ENCODE results near the gene EPHB3.
A peak's percentile ranks its signal among the peaks of the same experiment; 100 is the strongest.

The EPHB3 gene

DNA sequence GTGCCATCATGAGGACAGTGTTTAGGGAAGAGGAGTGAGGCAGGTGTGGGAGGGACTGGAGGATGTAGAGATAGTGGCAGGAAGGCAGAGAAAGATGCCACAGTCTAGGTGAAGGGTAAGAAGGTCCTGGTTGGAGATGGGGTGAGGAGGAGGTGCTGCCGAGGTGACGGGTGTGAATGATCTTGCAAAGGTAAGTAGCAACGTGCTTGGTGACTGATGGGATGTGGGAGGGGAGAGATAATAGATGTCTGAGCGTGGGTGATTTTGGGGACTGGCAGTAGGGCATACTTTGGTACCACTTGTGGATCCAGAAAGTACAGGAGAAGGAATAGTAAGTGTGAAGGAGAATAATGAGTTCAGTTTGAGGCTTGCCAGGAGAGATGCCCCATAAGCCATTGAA is 27.2 kb downstream of the EPHB3 start:
- DNase-seq (ENCODE audit: low read depth), result no peak
- TF ChIP-seq, protein P1, sequence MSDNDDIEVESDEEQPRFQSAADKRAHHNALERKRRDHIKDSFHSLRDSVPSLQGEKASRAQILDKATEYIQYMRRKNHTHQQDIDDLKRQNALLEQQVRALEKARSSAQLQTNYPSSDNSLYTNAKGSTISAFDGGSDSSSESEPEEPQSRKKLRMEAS (IDR thresholded peaks at IDR 0.05; ENCODE audit: low read depth, low read length), result no peak
- TF ChIP-seq, protein P2, sequence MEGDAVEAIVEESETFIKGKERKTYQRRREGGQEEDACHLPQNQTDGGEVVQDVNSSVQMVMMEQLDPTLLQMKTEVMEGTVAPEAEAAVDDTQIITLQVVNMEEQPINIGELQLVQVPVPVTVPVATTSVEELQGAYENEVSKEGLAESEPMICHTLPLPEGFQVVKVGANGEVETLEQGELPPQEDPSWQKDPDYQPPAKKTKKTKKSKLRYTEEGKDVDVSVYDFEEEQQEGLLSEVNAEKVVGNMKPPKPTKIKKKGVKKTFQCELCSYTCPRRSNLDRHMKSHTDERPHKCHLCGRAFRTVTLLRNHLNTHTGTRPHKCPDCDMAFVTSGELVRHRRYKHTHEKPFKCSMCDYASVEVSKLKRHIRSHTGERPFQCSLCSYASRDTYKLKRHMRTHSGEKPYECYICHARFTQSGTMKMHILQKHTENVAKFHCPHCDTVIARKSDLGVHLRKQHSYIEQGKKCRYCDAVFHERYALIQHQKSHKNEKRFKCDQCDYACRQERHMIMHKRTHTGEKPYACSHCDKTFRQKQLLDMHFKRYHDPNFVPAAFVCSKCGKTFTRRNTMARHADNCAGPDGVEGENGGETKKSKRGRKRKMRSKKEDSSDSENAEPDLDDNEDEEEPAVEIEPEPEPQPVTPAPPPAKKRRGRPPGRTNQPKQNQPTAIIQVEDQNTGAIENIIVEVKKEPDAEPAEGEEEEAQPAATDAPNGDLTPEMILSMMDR (IDR thresholded peaks at IDR 0.05; ENCODE audit: low read depth, low read length), result no peak
- TF ChIP-seq POLR2A (IDR thresholded peaks at IDR 0.05; ENCODE audit: extremely low read depth, insufficient read length), result no peak
- TF ChIP-seq MYC (IDR thresholded peaks at IDR 0.05; ENCODE audit: low read depth, low read length), result no peak
- H3K4me3 ChIP-seq (ENCODE audit: low read depth, low read length), result no peak overlapping the region

GRCh38 chr3:184590795-184591194 is 29.2 kb downstream of the EPHB3 start:
- TF ChIP-seq, protein P1 (IDR thresholded peaks at IDR 0.05; ENCODE audit: low read depth, low read length), result no peak
- TF ChIP-seq, protein P2 (IDR thresholded peaks at IDR 0.05; ENCODE audit: low read depth, low read length), result no peak
- no peak overlapping the region for H3K4me3 ChIP-seq (ENCODE audit: low read depth, low read length)
- DNase-seq (ENCODE audit: low read depth), result peak; percentile 64

DNA sequence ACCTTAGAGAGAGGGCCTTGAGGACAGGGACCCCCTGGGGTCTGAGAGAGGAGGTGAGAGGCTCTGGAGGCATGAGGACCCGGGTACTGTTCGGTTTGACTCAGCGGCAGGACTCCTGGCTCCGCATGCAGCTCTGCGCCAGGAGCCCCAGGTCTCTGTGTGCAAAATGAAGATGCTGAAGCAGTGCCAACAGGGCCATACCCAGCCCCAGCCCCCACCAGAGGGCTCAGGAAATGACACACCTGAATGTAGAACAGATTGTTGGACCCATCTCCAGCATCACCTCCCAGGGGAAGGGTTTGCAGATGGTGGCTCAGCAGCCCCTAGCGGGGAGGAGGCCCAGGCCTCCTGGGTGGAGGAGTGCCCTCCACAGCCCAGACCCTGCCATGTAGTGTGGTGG is 30.2 kb downstream of the EPHB3 start:
- no peak for TF ChIP-seq POLR2A (IDR thresholded peaks at IDR 0.05; ENCODE audit: extremely low read depth, insufficient read length)
- TF ChIP-seq, protein P1 (IDR thresholded peaks at IDR 0.05; ENCODE audit: low read depth, low read length), result no peak
- TF ChIP-seq MYC (IDR thresholded peaks at IDR 0.05; ENCODE audit: low read depth, low read length), result no peak
- TF ChIP-seq, protein P2 (IDR thresholded peaks at IDR 0.05; ENCODE audit: low read depth, low read length), result no peak
- H3K4me3 ChIP-seq (ENCODE audit: low read depth, low read length), result no peak overlapping the region
- no peak for DNase-seq (ENCODE audit: low read depth)

GRCh38 chr3:184592371-184593219 is 31.0 kb downstream of the EPHB3 start:
- TF ChIP-seq POLR2A (IDR thresholded peaks at IDR 0.05; ENCODE audit: extremely low read depth, insufficient read length) (no peak), MYC (IDR thresholded peaks at IDR 0.05; ENCODE audit: low read depth, low read length) (no peak)
- TF ChIP-seq, protein P2 (IDR thresholded peaks at IDR 0.05; ENCODE audit: low read depth, low read length), result no peak
- TF ChIP-seq, protein P1 (IDR thresholded peaks at IDR 0.05; ENCODE audit: low read depth, low read length), result no peak
- no peak overlapping the region for H3K4me3 ChIP-seq (ENCODE audit: low read depth, low read length)
- no peak for DNase-seq (ENCODE audit: low read depth)

GRCh38 chr3:184593220-184593927 is 31.8 kb downstream of the EPHB3 start:
- DNase-seq (ENCODE audit: low read depth), result no peak
- H3K4me3 ChIP-seq (ENCODE audit: low read depth, low read length), result no peak overlapping the region
- TF ChIP-seq, protein P1 (IDR thresholded peaks at IDR 0.05; ENCODE audit: low read depth, low read length), result no peak
- TF ChIP-seq, protein P2 (IDR thresholded peaks at IDR 0.05; ENCODE audit: low read depth, low read length), result no peak
- TF ChIP-seq MYC (IDR thresholded peaks at IDR 0.05; ENCODE audit: low read depth, low read length) (no peak), POLR2A (IDR thresholded peaks at IDR 0.05; ENCODE audit: extremely low read depth, insufficient read length) (no peak)

All from NB4 (cell line).